ENCODE results near the gene B3GNT2.

B3GNT2 gene

DNA sequence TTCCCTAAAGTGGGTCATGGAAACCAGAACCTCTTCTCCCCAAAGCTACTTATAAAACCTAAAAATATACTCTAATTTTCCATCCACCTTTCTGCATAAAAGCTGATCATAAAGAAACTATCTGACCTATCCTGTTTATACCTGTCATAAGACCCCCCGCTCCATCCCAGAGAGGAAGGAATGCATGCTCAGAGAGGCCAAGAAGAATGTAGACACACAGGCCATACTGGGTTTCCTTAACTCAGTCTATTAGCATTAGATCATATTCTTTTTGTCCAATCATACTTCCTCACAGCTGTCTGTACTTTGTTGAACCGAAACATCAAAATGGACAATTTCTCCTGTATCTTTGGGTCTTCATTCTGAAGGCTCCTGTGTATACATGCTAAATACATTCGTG, 52.3 kb downstream of the B3GNT2 start:
- Histone ChIP-seq H3K27me3 (replicated peaks in 2 of 5; ENCODE audit: control insufficient read depth in 4 of 5, insufficient read depth in 5 of 5, low read length in 4 of 5) (no peaks in the 10 kb centered on the region), H3K4me1 (ENCODE audit: control extremely low read depth in 1 of 4, control insufficient read depth in 4 of 4, insufficient read depth in 4 of 4, low read length in 3 of 4) (no peaks in the 10 kb centered on the region), H3K36me3 (ENCODE audit: control insufficient read depth in 4 of 4, insufficient read depth in 4 of 4, low read length in 3 of 4) (no peaks in the 10 kb centered on the region), H3K9me3 (ENCODE audit: control extremely low read depth in 1 of 5, control insufficient read depth in 4 of 5, insufficient read depth in 2 of 5, low read depth in 1 of 5, low read length in 4 of 5) (no peaks in the 10 kb centered on the region), H3K4me3 (ENCODE audit: control insufficient read depth in 1 of 7, extremely low read depth in 1 of 7, insufficient read depth in 4 of 7, low read depth in 2 of 7, low read length in 6 of 7) (no peak overlapping the region), H3K27ac (ENCODE audit: insufficient read depth in 1 of 2, low read depth in 1 of 2, low read length in 2 of 2, poor library complexity in 1 of 2, severe bottlenecking in 2 of 2) (no peak overlapping the region)
- 69% methylated on average over 2 of the region's 3 CpGs for WGBS (ENCODE audit: insufficient coverage)
- no peak for DNase-seq
- CTCF ChIA-PET = no interaction called here
- POLR2A ChIA-PET = no interaction called here

GRCh38 chr2:62250239-62250638, 54.3 kb downstream of the B3GNT2 start:
- DNase-seq = no peak
- no peak overlapping the region for H3K4me3 ChIP-seq (ENCODE audit: control insufficient read depth in 1 of 7, extremely low read depth in 1 of 7, insufficient read depth in 4 of 7, low read depth in 2 of 7, low read length in 6 of 7)
- ChIA-PET CTCF (no interaction called here), POLR2A (interaction anchor here (0.6 kb wide), 1 partner anchor 253 kb away, joined by 3 read pairs; no protein-coding TSS in a partner anchor)
- no peaks in the 10 kb centered on the region for H3K36me3 ChIP-seq (ENCODE audit: control insufficient read depth in 4 of 4, insufficient read depth in 4 of 4, low read length in 3 of 4)
- H3K4me1 ChIP-seq (ENCODE audit: control extremely low read depth in 1 of 4, control insufficient read depth in 4 of 4, insufficient read depth in 4 of 4, low read length in 3 of 4) = no peaks in the 10 kb centered on the region
- 92% methylated on average over 3 of the region's 4 CpGs for WGBS (ENCODE audit: insufficient coverage)
- H3K27me3 ChIP-seq (replicated peaks in 2 of 5; ENCODE audit: control insufficient read depth in 4 of 5, insufficient read depth in 5 of 5, low read length in 4 of 5) = no peaks in the 10 kb centered on the region
- H3K9me3 ChIP-seq (ENCODE audit: control extremely low read depth in 1 of 5, control insufficient read depth in 4 of 5, insufficient read depth in 2 of 5, low read depth in 1 of 5, low read length in 4 of 5) = peaks cover 0 to 4% (median 0%) of the 10 kb centered on the region in 5 experiments
- no peak overlapping the region for H3K27ac ChIP-seq (ENCODE audit: insufficient read depth in 1 of 2, low read depth in 1 of 2, low read length in 2 of 2, poor library complexity in 1 of 2, severe bottlenecking in 2 of 2)

DNA sequence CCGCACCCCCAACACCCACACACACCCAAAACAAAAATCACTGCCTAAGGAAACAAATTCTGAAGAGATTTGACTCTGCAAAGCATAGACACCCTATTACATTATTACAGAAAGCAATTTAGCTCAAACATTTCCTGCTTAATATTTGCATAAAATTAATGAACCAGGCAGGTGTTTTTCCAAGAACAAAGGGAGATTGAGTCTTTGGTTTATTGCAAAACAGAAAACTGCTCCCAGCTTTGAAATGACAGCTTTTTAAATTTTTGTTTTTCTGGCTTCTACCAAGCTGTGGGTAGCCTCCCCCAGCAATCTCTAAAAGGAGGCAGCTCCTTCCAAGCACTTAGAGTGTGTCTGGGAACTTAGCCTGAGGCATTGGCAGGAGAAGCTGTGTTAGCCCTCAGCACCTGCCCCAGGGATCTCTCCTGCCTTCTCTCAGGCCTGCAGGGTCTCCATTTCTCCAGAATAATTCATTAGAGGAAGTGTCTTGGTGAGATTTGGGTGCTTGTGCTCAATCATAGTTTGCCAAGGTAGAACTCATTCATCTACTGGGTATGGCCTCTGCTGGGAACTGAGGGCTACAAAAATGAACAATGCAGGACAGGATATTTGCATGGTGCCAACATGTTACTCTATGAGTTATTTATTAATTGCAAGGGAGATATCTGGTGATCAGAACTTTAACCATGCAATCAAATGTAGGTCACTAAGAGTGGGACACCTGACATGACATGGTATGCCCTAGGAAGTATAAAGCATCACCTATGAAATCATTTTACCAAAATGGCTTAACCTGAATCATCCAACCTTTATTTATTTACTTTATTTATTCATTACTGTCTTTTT, 58.7 kb downstream of the B3GNT2 start:
- ChIA-PET POLR2A (no interaction called here), CTCF (interaction anchor here (0.8 to 1.5 kb wide), 4 partner anchors 12 to 28 kb away, joined by 3 to 4 read pairs (median 4); no protein-coding TSS in a partner anchor)
- no peak overlapping the region for H3K4me3 ChIP-seq (ENCODE audit: control insufficient read depth in 1 of 7, extremely low read depth in 1 of 7, insufficient read depth in 4 of 7, low read depth in 2 of 7, low read length in 6 of 7)

DNA sequence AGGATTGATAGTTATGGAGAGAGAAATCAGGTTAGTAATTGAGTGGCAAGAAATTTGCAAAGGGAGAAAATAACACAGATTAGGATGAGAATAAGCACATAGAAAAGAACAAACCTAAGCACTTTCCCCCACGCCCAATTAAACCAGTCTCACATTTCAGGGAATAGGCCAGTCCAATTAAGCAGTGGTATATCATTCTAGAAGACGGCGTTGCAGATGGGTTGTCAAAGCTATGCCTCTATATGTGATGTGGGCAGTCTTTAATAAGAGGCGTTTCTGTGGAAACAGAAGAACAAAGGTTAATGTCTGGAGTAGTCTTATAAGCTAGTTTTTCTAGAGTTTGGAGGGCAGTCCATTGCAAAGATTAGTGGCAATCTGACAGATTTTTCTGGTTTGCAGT, 61.6 kb downstream of the B3GNT2 start:
- Histone ChIP-seq H3K9me3 (ENCODE audit: control extremely low read depth in 1 of 5, control insufficient read depth in 4 of 5, insufficient read depth in 2 of 5, low read depth in 1 of 5, low read length in 4 of 5) (peaks cover 0 to 4% (median 0%) of the 10 kb centered on the region in 5 experiments), H3K27me3 (replicated peaks in 2 of 5; ENCODE audit: control insufficient read depth in 4 of 5, insufficient read depth in 5 of 5, low read length in 4 of 5) (no peaks in the 10 kb centered on the region), H3K36me3 (ENCODE audit: control insufficient read depth in 4 of 4, insufficient read depth in 4 of 4, low read length in 3 of 4) (no peaks in the 10 kb centered on the region), H3K27ac (ENCODE audit: insufficient read depth in 1 of 2, low read depth in 1 of 2, low read length in 2 of 2, poor library complexity in 1 of 2, severe bottlenecking in 2 of 2) (no peak overlapping the region), H3K4me3 (ENCODE audit: control insufficient read depth in 1 of 7, extremely low read depth in 1 of 7, insufficient read depth in 4 of 7, low read depth in 2 of 7, low read length in 6 of 7) (no peak overlapping the region), H3K4me1 (ENCODE audit: control extremely low read depth in 1 of 4, control insufficient read depth in 4 of 4, insufficient read depth in 4 of 4, low read length in 3 of 4) (peaks cover 0 to 2% (median 0%) of the 10 kb centered on the region in 4 experiments)
- CTCF ChIA-PET = interaction anchor here (1.0 to 1.1 kb wide), 2 partner anchors 86 to 153 kb away, joined by 3 read pairs; no protein-coding TSS in a partner anchor
- WGBS (ENCODE audit: insufficient coverage) = 100% methylated on average over 3 of the region's 4 CpGs
- no peak for DNase-seq
- POLR2A ChIA-PET = no interaction called here

More for the DNA sequence above, 58.7 kb downstream of the B3GNT2 start:
- peaks cover 0 to 4% (median 0%) of the 10 kb centered on the region in 5 experiments for H3K9me3 ChIP-seq (ENCODE audit: control extremely low read depth in 1 of 5, control insufficient read depth in 4 of 5, insufficient read depth in 2 of 5, low read depth in 1 of 5, low read length in 4 of 5)
- H3K27ac ChIP-seq (ENCODE audit: insufficient read depth in 1 of 2, low read depth in 1 of 2, low read length in 2 of 2, poor library complexity in 1 of 2, severe bottlenecking in 2 of 2) = no peak overlapping the region
- no peak for DNase-seq
- no peaks in the 10 kb centered on the region for H3K4me1 ChIP-seq (ENCODE audit: control extremely low read depth in 1 of 4, control insufficient read depth in 4 of 4, insufficient read depth in 4 of 4, low read length in 3 of 4)
- no peaks in the 10 kb centered on the region for H3K36me3 ChIP-seq (ENCODE audit: control insufficient read depth in 4 of 4, insufficient read depth in 4 of 4, low read length in 3 of 4)
- no CpG with 5 or more reads among the region's 1 CpG for WGBS (ENCODE audit: insufficient coverage)
- H3K27me3 ChIP-seq (replicated peaks in 2 of 5; ENCODE audit: control insufficient read depth in 4 of 5, insufficient read depth in 5 of 5, low read length in 4 of 5) = no peaks in the 10 kb centered on the region

DNA sequence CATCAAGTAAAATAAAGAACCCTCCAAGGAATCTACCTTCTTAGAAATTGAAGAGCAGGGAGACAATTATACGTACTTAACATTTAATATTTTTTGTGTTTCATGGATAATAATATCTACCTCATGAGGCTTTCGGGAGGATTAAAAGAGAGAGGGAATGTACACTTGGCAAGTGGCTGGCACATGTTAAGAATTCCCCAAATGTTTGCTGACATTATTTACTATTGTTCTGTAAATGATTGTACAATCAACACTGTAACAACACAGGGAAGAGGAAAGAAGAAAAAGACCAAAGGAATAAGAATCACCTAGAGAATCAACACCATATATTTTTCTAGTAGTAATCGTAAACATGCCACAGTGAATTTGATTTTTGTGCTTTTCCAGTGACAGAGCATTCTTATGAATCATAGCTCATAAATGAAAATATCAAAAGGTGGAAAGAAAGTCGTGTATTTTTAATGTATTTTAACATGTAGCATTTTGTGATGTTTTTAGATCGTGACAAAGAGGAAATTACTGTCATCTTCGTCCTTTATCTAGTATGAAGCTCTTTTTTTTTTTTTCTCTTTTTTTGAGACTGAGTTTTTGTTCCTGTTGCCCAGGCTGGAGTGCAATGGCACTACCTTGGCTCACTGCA, 67.3 kb downstream of the B3GNT2 start:
- H3K9me3 ChIP-seq (ENCODE audit: control extremely low read depth in 1 of 5, control insufficient read depth in 4 of 5, insufficient read depth in 2 of 5, low read depth in 1 of 5, low read length in 4 of 5) = no peaks in the 10 kb centered on the region
- peaks cover 4 to 13% (median 7%) of the 10 kb centered on the region in 4 experiments for H3K4me1 ChIP-seq (ENCODE audit: control extremely low read depth in 1 of 4, control insufficient read depth in 4 of 4, insufficient read depth in 4 of 4, low read length in 3 of 4)
- H3K27me3 ChIP-seq (replicated peaks in 2 of 5; ENCODE audit: control insufficient read depth in 4 of 5, insufficient read depth in 5 of 5, low read length in 4 of 5) = no peaks in the 10 kb centered on the region
- POLR2A ChIA-PET = no interaction called here
- DNase-seq = no peak
- H3K4me3 ChIP-seq (ENCODE audit: control insufficient read depth in 1 of 7, extremely low read depth in 1 of 7, insufficient read depth in 4 of 7, low read depth in 2 of 7, low read length in 6 of 7) = no peak overlapping the region
- 70% methylated on average over 2 of the region's 6 CpGs for WGBS (ENCODE audit: insufficient coverage)
- CTCF ChIA-PET = interaction anchor here (0.7 to 1.7 kb wide), 4 partner anchors 21 to 93 kb away, joined by 3 read pairs; no protein-coding TSS in a partner anchor
- H3K36me3 ChIP-seq (ENCODE audit: control insufficient read depth in 4 of 4, insufficient read depth in 4 of 4, low read length in 3 of 4) = no peaks in the 10 kb centered on the region
- no peak overlapping the region for H3K27ac ChIP-seq (ENCODE audit: insufficient read depth in 1 of 2, low read depth in 1 of 2, low read length in 2 of 2, poor library complexity in 1 of 2, severe bottlenecking in 2 of 2)

DNA sequence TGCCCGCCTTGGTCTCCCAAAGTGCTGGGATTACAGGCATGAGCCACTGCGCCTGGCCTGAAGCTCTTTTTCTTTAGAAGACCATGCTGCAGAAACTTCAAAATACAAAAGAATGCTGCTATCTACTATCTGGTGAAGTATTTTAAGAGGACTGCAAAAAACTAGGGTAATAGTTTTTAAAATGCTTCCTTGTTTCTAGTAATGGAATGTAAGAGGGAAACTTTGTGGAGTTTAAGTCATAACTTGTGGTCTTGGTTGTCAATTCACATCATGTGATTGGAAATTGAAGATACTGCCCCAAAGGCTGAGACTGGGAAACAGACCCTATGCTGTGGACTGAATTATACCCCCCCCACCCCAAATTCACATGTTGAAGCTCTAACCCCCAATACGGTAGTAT, 68.3 kb downstream of the B3GNT2 start:
- ChIA-PET POLR2A (no interaction called here), CTCF (interaction anchor here (1.1 to 1.2 kb wide), 2 partner anchors 16 to 22 kb away, joined by 3 to 4 read pairs; no protein-coding TSS in a partner anchor)
- no peaks in the 10 kb centered on the region for H3K27me3 ChIP-seq (replicated peaks in 2 of 5; ENCODE audit: control insufficient read depth in 4 of 5, insufficient read depth in 5 of 5, low read length in 4 of 5)
- peaks cover 4 to 13% (median 7%) of the 10 kb centered on the region in 4 experiments for H3K4me1 ChIP-seq (ENCODE audit: control extremely low read depth in 1 of 4, control insufficient read depth in 4 of 4, insufficient read depth in 4 of 4, low read length in 3 of 4)
- no peaks in the 10 kb centered on the region for H3K9me3 ChIP-seq (ENCODE audit: control extremely low read depth in 1 of 5, control insufficient read depth in 4 of 5, insufficient read depth in 2 of 5, low read depth in 1 of 5, low read length in 4 of 5)
- no peak overlapping the region for H3K4me3 ChIP-seq (ENCODE audit: control insufficient read depth in 1 of 7, extremely low read depth in 1 of 7, insufficient read depth in 4 of 7, low read depth in 2 of 7, low read length in 6 of 7)
- WGBS (ENCODE audit: insufficient coverage) = 100% methylated on average over 1 of the region's 3 CpGs
- H3K27ac ChIP-seq (ENCODE audit: insufficient read depth in 1 of 2, low read depth in 1 of 2, low read length in 2 of 2, poor library complexity in 1 of 2, severe bottlenecking in 2 of 2) = no peak overlapping the region
- H3K36me3 ChIP-seq (ENCODE audit: control insufficient read depth in 4 of 4, insufficient read depth in 4 of 4, low read length in 3 of 4) = no peaks in the 10 kb centered on the region
- DNase-seq = no peak

DNA sequence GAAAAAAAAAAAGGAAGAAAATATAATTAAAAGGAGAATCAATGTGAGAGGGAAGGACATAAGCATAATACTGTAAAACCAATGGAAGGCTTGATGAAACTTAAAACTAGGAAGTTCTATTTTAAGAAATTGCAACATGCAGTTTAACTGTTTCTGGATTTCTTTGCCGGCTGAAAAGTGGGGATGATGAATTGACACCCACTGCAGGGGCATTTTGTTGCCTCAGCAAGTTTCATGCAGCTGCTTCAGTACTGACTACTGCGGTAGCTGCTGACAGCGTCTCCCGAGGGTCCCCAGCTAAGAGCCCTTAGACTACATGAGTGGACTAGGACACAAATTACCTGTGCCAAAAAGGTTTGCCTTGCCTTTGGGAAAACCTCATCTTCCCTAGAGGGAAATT, 69.2 kb downstream of the B3GNT2 start:
- ChIA-PET CTCF (interaction anchor here (0.7 to 1.5 kb wide), 3 partner anchors 8 to 36 kb away, joined by 3 to 4 read pairs (median 4); no protein-coding TSS in a partner anchor), POLR2A (interaction anchor here (0.6 kb wide), 1 partner anchor 794 kb away, joined by 3 read pairs; the partner anchor contains the start of gene USP34)
- H3K4me1 ChIP-seq (ENCODE audit: control extremely low read depth in 1 of 4, control insufficient read depth in 4 of 4, insufficient read depth in 4 of 4, low read length in 3 of 4) = peaks cover 4 to 13% (median 7%) of the 10 kb centered on the region in 4 experiments
- no peaks in the 10 kb centered on the region for H3K27me3 ChIP-seq (replicated peaks in 2 of 5; ENCODE audit: control insufficient read depth in 4 of 5, insufficient read depth in 5 of 5, low read length in 4 of 5)
- H3K36me3 ChIP-seq (ENCODE audit: control insufficient read depth in 4 of 4, insufficient read depth in 4 of 4, low read length in 3 of 4) = no peaks in the 10 kb centered on the region
- DNase-seq = peak in 2 of 3 donors; percentile 37 to 44
- 71% methylated on average over 4 of the region's 4 CpGs for WGBS (ENCODE audit: insufficient coverage)
- H3K4me3 ChIP-seq (ENCODE audit: control insufficient read depth in 1 of 7, extremely low read depth in 1 of 7, insufficient read depth in 4 of 7, low read depth in 2 of 7, low read length in 6 of 7) = no peak overlapping the region
- no peak overlapping the region for H3K27ac ChIP-seq (ENCODE audit: insufficient read depth in 1 of 2, low read depth in 1 of 2, low read length in 2 of 2, poor library complexity in 1 of 2, severe bottlenecking in 2 of 2)
- H3K9me3 ChIP-seq (ENCODE audit: control extremely low read depth in 1 of 5, control insufficient read depth in 4 of 5, insufficient read depth in 2 of 5, low read depth in 1 of 5, low read length in 4 of 5) = no peaks in the 10 kb centered on the region

Measured in common myeloid progenitor, CD34-positive (primary cell).